ENCODE measurements around the gene ASTL. TPM values are rescaled to one million over a fixed set of nuclear protein-coding genes. Genes with fewer than 3 reads are reported as not detected.
A peak's percentile ranks its signal among the peaks of the same experiment; 100 is the strongest.

Gene ASTL
- total and polyA plus RNA-seq, 2 experiments from 2014 or later: not detected

GRCh38 chr2:96150791-96151594, 12.7 kb upstream of the ASTL start:
- H3K27ac ChIP-seq: no peak overlapping the region
- H3K4me1 ChIP-seq (ENCODE audit: low read depth): peaks cover 11% of the 10 kb centered on the region
- no peak for DNase-seq (ENCODE audit: low read depth in 1 of 2, low spot score in 1 of 2)
- peaks cover 7% of the 10 kb centered on the region for H3K27me3 ChIP-seq
- no peak overlapping the region for H3K4me3 ChIP-seq
- no peaks in the 10 kb centered on the region for H3K9me3 ChIP-seq (ENCODE audit: low read depth)
- no peaks in the 10 kb centered on the region for H3K36me3 ChIP-seq
- TF ChIP-seq, protein P1, sequence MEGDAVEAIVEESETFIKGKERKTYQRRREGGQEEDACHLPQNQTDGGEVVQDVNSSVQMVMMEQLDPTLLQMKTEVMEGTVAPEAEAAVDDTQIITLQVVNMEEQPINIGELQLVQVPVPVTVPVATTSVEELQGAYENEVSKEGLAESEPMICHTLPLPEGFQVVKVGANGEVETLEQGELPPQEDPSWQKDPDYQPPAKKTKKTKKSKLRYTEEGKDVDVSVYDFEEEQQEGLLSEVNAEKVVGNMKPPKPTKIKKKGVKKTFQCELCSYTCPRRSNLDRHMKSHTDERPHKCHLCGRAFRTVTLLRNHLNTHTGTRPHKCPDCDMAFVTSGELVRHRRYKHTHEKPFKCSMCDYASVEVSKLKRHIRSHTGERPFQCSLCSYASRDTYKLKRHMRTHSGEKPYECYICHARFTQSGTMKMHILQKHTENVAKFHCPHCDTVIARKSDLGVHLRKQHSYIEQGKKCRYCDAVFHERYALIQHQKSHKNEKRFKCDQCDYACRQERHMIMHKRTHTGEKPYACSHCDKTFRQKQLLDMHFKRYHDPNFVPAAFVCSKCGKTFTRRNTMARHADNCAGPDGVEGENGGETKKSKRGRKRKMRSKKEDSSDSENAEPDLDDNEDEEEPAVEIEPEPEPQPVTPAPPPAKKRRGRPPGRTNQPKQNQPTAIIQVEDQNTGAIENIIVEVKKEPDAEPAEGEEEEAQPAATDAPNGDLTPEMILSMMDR (IDR thresholded peaks at IDR 0.05; ENCODE audit: low read depth, low read length): no peak

DNA sequence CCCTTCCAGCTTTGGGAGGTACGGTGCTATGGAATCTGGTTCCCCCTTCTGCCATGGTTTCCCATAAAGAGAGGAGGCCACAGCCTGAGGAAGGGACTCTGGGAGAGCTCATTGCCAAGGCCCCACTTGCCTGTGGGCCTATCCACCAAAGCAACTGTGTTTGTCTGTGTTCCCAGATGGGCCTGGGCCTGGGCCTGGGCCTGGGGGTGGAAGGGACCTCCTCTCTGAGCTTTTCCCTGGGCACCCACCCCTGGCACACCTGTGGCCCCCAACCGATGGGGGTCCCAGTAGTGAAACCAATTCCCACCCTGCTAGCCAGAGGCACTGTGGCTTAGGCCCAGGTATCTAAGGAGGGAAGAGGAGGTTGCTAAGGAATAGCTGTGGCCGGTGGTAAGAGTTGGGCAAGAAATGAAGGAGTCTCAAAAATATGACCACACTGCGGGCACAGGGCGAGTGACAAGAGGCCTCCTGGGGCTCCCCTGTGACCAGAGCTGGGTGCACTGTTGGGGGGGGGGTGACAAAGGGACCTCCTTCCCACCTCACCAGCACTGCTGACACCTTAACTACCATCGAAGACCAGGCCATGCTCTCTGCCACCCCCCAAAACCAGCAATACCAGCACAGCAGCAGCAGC, 11.8 kb upstream of the ASTL start:
- no peaks in the 10 kb centered on the region for H3K36me3 ChIP-seq
- peaks cover 14% of the 10 kb centered on the region for H3K4me1 ChIP-seq (ENCODE audit: low read depth)
- H3K27me3 ChIP-seq: peaks cover 7% of the 10 kb centered on the region
- H3K9me3 ChIP-seq (ENCODE audit: low read depth): no peaks in the 10 kb centered on the region
- TF ChIP-seq, protein P1 (IDR thresholded peaks at IDR 0.05; ENCODE audit: low read depth, low read length): no peak
- H3K27ac ChIP-seq: no peak overlapping the region
- no peak overlapping the region for H3K4me3 ChIP-seq
- no peak for DNase-seq (ENCODE audit: low read depth in 1 of 2, low spot score in 1 of 2)

GRCh38 chr2:96148410-96149217, 10.3 kb upstream of the ASTL start:
- H3K4me1 ChIP-seq (ENCODE audit: low read depth): peaks cover 14% of the 10 kb centered on the region
- no peaks in the 10 kb centered on the region for H3K36me3 ChIP-seq
- H3K27ac ChIP-seq: no peak overlapping the region
- DNase-seq (ENCODE audit: low read depth in 1 of 2, low spot score in 1 of 2): peak; percentile 47 to 95
- TF ChIP-seq, protein P1 (IDR thresholded peaks at IDR 0.05; ENCODE audit: low read depth, low read length): no peak
- peaks cover 17% of the 10 kb centered on the region for H3K27me3 ChIP-seq
- no peak overlapping the region for H3K4me3 ChIP-seq
- H3K9me3 ChIP-seq (ENCODE audit: low read depth): no peaks in the 10 kb centered on the region

- H3K4me1 ChIP-seq (ENCODE audit: low read depth): peaks cover 14% of the 10 kb centered on the region
- no peak overlapping the region for H3K27ac ChIP-seq
Measured at GRCh38 chr2:96147593-96148201, 9.4 kb upstream of the ASTL start.

More at GRCh38 chr2:96147593-96148201, 9.4 kb upstream of the ASTL start:
- Histone ChIP-seq H3K4me3 (no peak overlapping the region), H3K27me3 (peaks cover 21% of the 10 kb centered on the region), H3K36me3 (no peaks in the 10 kb centered on the region), H3K9me3 (ENCODE audit: low read depth) (no peaks in the 10 kb centered on the region)
- TF ChIP-seq, protein P1 (IDR thresholded peaks at IDR 0.05; ENCODE audit: low read depth, low read length): no peak
- peak in 1 of 2 donors; percentile 83 for DNase-seq (ENCODE audit: low read depth in 1 of 2, low spot score in 1 of 2)
